NB4 (cell line): ENCODE data around the gene SLC41A3.

ENCODE experiments used
- MYC ChIP-seq: IDR thresholded peaks from 2 replicates; pipeline ENCODE4 v1.6.1; 2011; ENCODE audit warnings: low read depth, low read length
- POLR2A ChIP-seq: IDR thresholded peaks from 2 replicates; pipeline ENCODE4 v1.6.1; 2011; ENCODE audit warnings: mild to moderate bottlenecking; ENCODE audit not compliant: insufficient read length; ENCODE audit errors: extremely low read depth
- TF ChIP-seq, protein P1 (sequence below): IDR thresholded peaks from one replicate; pipeline ENCODE4 v1.5.1; 2012; ENCODE audit warnings: low read depth, low read length
- TF ChIP-seq, protein P2 (sequence below): IDR thresholded peaks from 2 replicates; pipeline ENCODE4 v1.6.1; 2011; ENCODE audit warnings: low read depth, low read length

DNA sequence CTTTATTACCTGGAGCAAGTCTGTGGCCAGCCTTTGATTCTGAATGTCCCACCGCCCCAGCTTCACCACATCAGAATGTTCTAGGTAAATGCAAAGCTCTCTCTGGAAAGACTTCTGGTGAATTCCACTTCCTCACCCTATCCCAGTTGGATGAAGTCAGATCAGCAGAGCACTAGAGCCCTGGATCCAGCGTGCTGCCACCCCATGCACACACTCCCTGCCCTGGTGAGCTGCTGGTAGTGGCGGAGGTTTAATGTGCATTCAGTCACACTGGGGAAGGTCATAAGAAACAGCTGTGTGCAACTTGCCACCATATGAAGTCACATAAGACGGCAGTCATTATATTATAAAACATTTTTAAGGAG, 16.3 kb upstream of the SLC41A3 start:
- TF ChIP-seq, protein P1, sequence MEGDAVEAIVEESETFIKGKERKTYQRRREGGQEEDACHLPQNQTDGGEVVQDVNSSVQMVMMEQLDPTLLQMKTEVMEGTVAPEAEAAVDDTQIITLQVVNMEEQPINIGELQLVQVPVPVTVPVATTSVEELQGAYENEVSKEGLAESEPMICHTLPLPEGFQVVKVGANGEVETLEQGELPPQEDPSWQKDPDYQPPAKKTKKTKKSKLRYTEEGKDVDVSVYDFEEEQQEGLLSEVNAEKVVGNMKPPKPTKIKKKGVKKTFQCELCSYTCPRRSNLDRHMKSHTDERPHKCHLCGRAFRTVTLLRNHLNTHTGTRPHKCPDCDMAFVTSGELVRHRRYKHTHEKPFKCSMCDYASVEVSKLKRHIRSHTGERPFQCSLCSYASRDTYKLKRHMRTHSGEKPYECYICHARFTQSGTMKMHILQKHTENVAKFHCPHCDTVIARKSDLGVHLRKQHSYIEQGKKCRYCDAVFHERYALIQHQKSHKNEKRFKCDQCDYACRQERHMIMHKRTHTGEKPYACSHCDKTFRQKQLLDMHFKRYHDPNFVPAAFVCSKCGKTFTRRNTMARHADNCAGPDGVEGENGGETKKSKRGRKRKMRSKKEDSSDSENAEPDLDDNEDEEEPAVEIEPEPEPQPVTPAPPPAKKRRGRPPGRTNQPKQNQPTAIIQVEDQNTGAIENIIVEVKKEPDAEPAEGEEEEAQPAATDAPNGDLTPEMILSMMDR = no peak
- TF ChIP-seq POLR2A (no peak), MYC (no peak)
- TF ChIP-seq, protein P2, sequence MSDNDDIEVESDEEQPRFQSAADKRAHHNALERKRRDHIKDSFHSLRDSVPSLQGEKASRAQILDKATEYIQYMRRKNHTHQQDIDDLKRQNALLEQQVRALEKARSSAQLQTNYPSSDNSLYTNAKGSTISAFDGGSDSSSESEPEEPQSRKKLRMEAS = no peak
